IMR-90 (cell line): ENCODE data around the gene NRP1. TPM values are rescaled to one million over a fixed set of nuclear protein-coding genes. Genes with fewer than 3 reads are reported as not detected.
A peak's percentile ranks its signal among the peaks of the same experiment; 100 is the strongest.

Experiments used
- FOS ChIP-seq: fragments of 150-350 bp; IDR thresholded peaks from 2 replicates; pipeline ENCODE4 v1.6.1; 2016; ENCODE audit warnings: low read depth, low read length
- RAD21 ChIP-seq: IDR thresholded peaks from 2 replicates; pipeline ENCODE4 v1.6.1; 2012; ENCODE audit warnings: low read length, improper control_type of control experiment
- RFX5 ChIP-seq: IDR thresholded peaks from 2 replicates; pipeline ENCODE4 v1.8.0; 2012; ENCODE audit warnings: low read depth, mild to moderate bottlenecking, low read length, moderate library complexity
- SMC3 ChIP-seq: fragments of 150-350 bp; IDR thresholded peaks from 2 replicates; pipeline ENCODE4 v1.6.1; 2016; ENCODE audit warnings: low read depth, mild to moderate bottlenecking, antibody characterized with exemption, low read length, moderate library complexity
- polyA plus RNA-seq, 3 experiments: library from polyadenylated mRNA; depleted of rRNA; stranded (reverse); fragments of >200 nt; gene quantifications; 2 replicates each; pipeline ENCODE4 v1.2.3, GENCODE V29; 2012; ENCODE audit warnings: low replicate concordance in 1 of 3
- total RNA-seq: library from RNA; depleted of rRNA; stranded (reverse); fragments of >200 nt; gene quantifications from 2 replicates; pipeline ENCODE4 v1.2.3, GENCODE V29; 2012

NRP1 gene
- total and polyA plus RNA-seq, 2 of the 4 experiments (the other 2 are of a cell fraction), result 108 to 227 TPM

DNA sequence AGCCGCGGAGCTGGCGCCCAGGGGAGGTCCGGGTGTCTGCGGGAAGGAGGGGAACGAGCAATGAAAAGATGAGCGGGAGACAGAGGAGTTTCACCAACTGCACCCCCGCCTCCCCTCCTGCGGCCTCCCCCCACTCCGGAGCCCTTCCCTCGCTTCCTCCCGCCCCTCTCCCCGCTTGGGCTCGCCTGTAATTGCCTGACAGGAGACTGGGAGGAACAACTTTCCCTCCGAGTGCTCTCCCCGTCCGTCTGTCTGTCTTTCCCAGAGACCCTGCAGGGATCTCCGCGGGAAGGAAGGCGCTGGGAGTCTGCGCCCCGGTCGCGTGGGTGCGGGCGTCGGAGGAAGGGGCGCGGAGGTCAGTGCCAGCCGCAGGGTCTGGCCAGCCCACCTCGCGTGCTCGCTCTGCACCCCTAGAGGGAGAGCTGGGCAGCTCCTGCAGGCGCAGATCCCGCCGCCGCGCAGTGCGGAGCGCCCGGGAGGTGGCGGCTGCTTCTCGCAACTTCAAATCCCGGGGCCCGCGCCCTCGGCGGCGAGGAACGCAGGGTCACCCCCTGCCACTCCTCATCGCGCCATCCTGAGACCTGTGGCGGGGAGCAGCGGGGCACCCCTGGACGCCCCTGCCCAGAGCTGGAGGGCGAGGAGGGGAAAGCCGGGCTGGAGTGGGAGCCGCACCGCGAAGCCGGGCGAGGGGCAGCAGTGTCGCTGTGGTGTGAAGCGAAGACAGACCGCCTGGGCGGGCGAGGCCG lies 511 bp upstream of the NRP1 start (continued):
- no peak for TF ChIP-seq RFX5
- peak; percentile 43 for TF ChIP-seq SMC3
- TF ChIP-seq RAD21, result peak; percentile 61
- no peak for TF ChIP-seq FOS
